ENCODE measurements around the gene UBE2L3.
"Not testable (repeated sequence)": the region's sequence is repeated elsewhere in the genome, so short reads cannot be mapped to it uniquely, and the experiment has no call there.

The UBE2L3 gene

GRCh38 chr22:21634081-21634480, 66.6 kb downstream of the UBE2L3 start:
- peaks cover 18% of the 10 kb centered on the region for H3K4me1 Mint-ChIP-seq
- peaks cover 2% of the 10 kb centered on the region for H3K36me3 Mint-ChIP-seq
- no peak for DNase-seq
- H3K27ac Mint-ChIP-seq: no peak overlapping the region
- peaks cover 11% of the 10 kb centered on the region for H3K27me3 Mint-ChIP-seq
- CTCF ChIA-PET: interaction anchor here (2.5 kb wide), 1 partner anchor 13 kb away, joined by 11 read pairs; no protein-coding TSS in a partner anchor
- no peak overlapping the region for H3K4me3 Mint-ChIP-seq
- no peaks in the 10 kb centered on the region for H3K9me3 Mint-ChIP-seq

GRCh38 chr22:21634844-21635243, 67.3 kb downstream of the UBE2L3 start:
- Mint-ChIP-seq H3K27me3 (peaks cover 11% of the 10 kb centered on the region), H3K4me3 (no peak overlapping the region), H3K36me3 (no peaks in the 10 kb centered on the region), H3K9me3 (no peaks in the 10 kb centered on the region), H3K4me1 (peaks cover 16% of the 10 kb centered on the region), H3K27ac (no peak overlapping the region)
- CTCF ChIA-PET: interaction anchor here (2.5 kb wide), 1 partner anchor 12 kb away, joined by 11 read pairs; no protein-coding TSS in a partner anchor
- DNase-seq: no peak

- H3K9me3 Mint-ChIP-seq: no peaks in the 10 kb centered on the region
These were observed 68.4 kb downstream of the UBE2L3 start for GRCh38 chr22:21635771-21636510.

GRCh38 chr22:21636629-21637218, 69.2 kb downstream of the UBE2L3 start:
- Mint-ChIP-seq H3K4me1 (peaks cover 16% of the 10 kb centered on the region), H3K4me3 (no peak overlapping the region), H3K27ac (no peak overlapping the region), H3K27me3 (peaks cover 17% of the 10 kb centered on the region), H3K9me3 (no peaks in the 10 kb centered on the region), H3K36me3 (no peaks in the 10 kb centered on the region)
- DNase-seq: no peak
- CTCF ChIA-PET: interaction anchor here (0.6 to 1.2 kb wide), 3 partner anchors 8 to 12 kb away, joined by 3 to 6 read pairs (median 6); no protein-coding TSS in a partner anchor

More at GRCh38 chr22:21635771-21636510, 68.4 kb downstream of the UBE2L3 start:
- CTCF ChIA-PET: interaction anchor here (0.6 to 2.5 kb wide), 2 partner anchors 11 kb away, joined by 3 to 11 read pairs; no protein-coding TSS in a partner anchor
- peaks cover 15% of the 10 kb centered on the region for H3K4me1 Mint-ChIP-seq
- no peak overlapping the region for H3K4me3 Mint-ChIP-seq
- H3K27me3 Mint-ChIP-seq: peaks cover 16% of the 10 kb centered on the region
- no peak for DNase-seq
- no peak overlapping the region for H3K27ac Mint-ChIP-seq
- H3K36me3 Mint-ChIP-seq: no peaks in the 10 kb centered on the region

GRCh38 chr22:21637450-21637849, 69.9 kb downstream of the UBE2L3 start:
- not testable (repeated sequence) for H3K36me3 Mint-ChIP-seq, DNase-seq
- CTCF ChIA-PET: interaction anchor here (1.2 kb wide), 2 partner anchors 8 to 9 kb away, joined by 6 read pairs; no protein-coding TSS in a partner anchor

GRCh38 chr22:21639359-21639758, 71.8 kb downstream of the UBE2L3 start:
- H3K4me1 Mint-ChIP-seq: peaks cover 27% of the 10 kb centered on the region
- no peaks in the 10 kb centered on the region for H3K9me3 Mint-ChIP-seq
- H3K27me3 Mint-ChIP-seq: peaks cover 18% of the 10 kb centered on the region
- peaks cover 9% of the 10 kb centered on the region for H3K36me3 Mint-ChIP-seq
- DNase-seq: no peak
- no peak overlapping the region for H3K4me3 Mint-ChIP-seq
- H3K27ac Mint-ChIP-seq: no peak overlapping the region
- CTCF ChIA-PET: interaction anchor here (8.7 kb wide), 1 partner anchor 8 kb away, joined by 104 read pairs; the partner anchor contains the start of genes CCDC116 and YDJC

More at GRCh38 chr22:21637450-21637849, 69.9 kb downstream of the UBE2L3 start:
- not testable (repeated sequence) for H3K4me3 Mint-ChIP-seq, H3K9me3 Mint-ChIP-seq, H3K27ac Mint-ChIP-seq
- peaks cover 21% of the 10 kb centered on the region for H3K27me3 Mint-ChIP-seq
- H3K4me1 Mint-ChIP-seq: peaks cover 17% of the 10 kb centered on the region

- no peak overlapping the region for H3K27ac Mint-ChIP-seq
- CTCF ChIA-PET: interaction anchor here (1.3 to 8.7 kb wide), 2 partner anchors 10 to 43 kb away, joined by 3 to 104 read pairs; partner anchors contain the start of genes CCDC116 and YDJC
- peaks cover 18% of the 10 kb centered on the region for H3K27me3 Mint-ChIP-seq
These were observed 73.3 kb downstream of the UBE2L3 start for GRCh38 chr22:21640810-21641209.

GRCh38 chr22:21641417-21641788, 73.9 kb downstream of the UBE2L3 start:
- no peak for DNase-seq
- no peak overlapping the region for H3K27ac Mint-ChIP-seq

More at GRCh38 chr22:21640810-21641209, 73.3 kb downstream of the UBE2L3 start:
- peak overlapping the region; percentile 13 for H3K4me3 Mint-ChIP-seq
- H3K9me3 Mint-ChIP-seq: no peaks in the 10 kb centered on the region
- DNase-seq: no peak
- peaks cover 27% of the 10 kb centered on the region for H3K4me1 Mint-ChIP-seq
- H3K36me3 Mint-ChIP-seq: peaks cover 9% of the 10 kb centered on the region

GRCh38 chr22:21641789-21642583, 74.5 kb downstream of the UBE2L3 start, which contains the start of gene SDF2L1:
Gene SDF2L1, plus strand, starts transcription at chr22:21642302. Its CDS starts 35 bp downstream, at chr22:21642337.
- H3K27ac Mint-ChIP-seq: peak within 1 kb of the TSS; percentile 94

More at GRCh38 chr22:21641417-21641788, 73.9 kb downstream of the UBE2L3 start:
- Mint-ChIP-seq H3K4me3 (peak overlapping the region; percentile 92), H3K27me3 (peaks cover 16% of the 10 kb centered on the region), H3K9me3 (no peaks in the 10 kb centered on the region), H3K36me3 (peaks cover 14% of the 10 kb centered on the region), H3K4me1 (peaks cover 28% of the 10 kb centered on the region)
- CTCF ChIA-PET: interaction anchor here (1.3 to 8.7 kb wide), 4 partner anchors 11 to 44 kb away, joined by 3 to 104 read pairs (median 16); partner anchors contain the start of genes CCDC116 and YDJC

GRCh38 chr22:21642584-21643448, 75.3 kb downstream of the UBE2L3 start:
- peak overlapping the region; percentile 92 for H3K4me3 Mint-ChIP-seq
- peaks cover 10% of the 10 kb centered on the region for H3K27me3 Mint-ChIP-seq
- DNase-seq: peak; percentile 76
- peaks cover 33% of the 10 kb centered on the region for H3K4me1 Mint-ChIP-seq
- H3K36me3 Mint-ChIP-seq: peaks cover 18% of the 10 kb centered on the region
- peak overlapping the region; percentile 94 for H3K27ac Mint-ChIP-seq
- no peaks in the 10 kb centered on the region for H3K9me3 Mint-ChIP-seq
- CTCF ChIA-PET: interaction anchor here (0.6 to 8.7 kb wide), 16 partner anchors 10 to 120 kb away, joined by 3 to 104 read pairs (median 3); partner anchors contain the start of genes CCDC116 and YDJC

More at GRCh38 chr22:21641789-21642583, 74.5 kb downstream of the UBE2L3 start, which contains the start of gene SDF2L1:
- peak; percentile 99 for DNase-seq
- Mint-ChIP-seq H3K4me3 (peak within 1 kb of the TSS; percentile 92), H3K9me3 (no peaks in the 10 kb centered on the region), H3K27me3 (peaks cover 10% of the 10 kb centered on the region), H3K4me1 (peaks cover 33% of the 10 kb centered on the region), H3K36me3 (peaks cover 18% of the 10 kb centered on the region)
- CTCF ChIA-PET: interaction anchor here (0.8 to 8.7 kb wide), 8 partner anchors 10 to 73 kb away, joined by 3 to 104 read pairs (median 8); partner anchors contain the start of genes CCDC116 and YDJC

GRCh38 chr22:21643533-21644357, 76.2 kb downstream of the UBE2L3 start:
- CTCF ChIA-PET: interaction anchor here (0.8 to 8.7 kb wide), 13 partner anchors 9 to 119 kb away, joined by 3 to 104 read pairs (median 3); partner anchors contain the start of genes CCDC116 and YDJC
- Mint-ChIP-seq H3K4me1 (peaks cover 33% of the 10 kb centered on the region), H3K27ac (peak overlapping the region; percentile 60), H3K9me3 (no peaks in the 10 kb centered on the region), H3K36me3 (peaks cover 19% of the 10 kb centered on the region), H3K27me3 (peaks cover 10% of the 10 kb centered on the region), H3K4me3 (peak overlapping the region; percentile 92)
- DNase-seq: peak; percentile 44

GRCh38 chr22:21645513-21645912, 78.0 kb downstream of the UBE2L3 start:
- not testable (repeated sequence) for H3K4me3 Mint-ChIP-seq, H3K9me3 Mint-ChIP-seq, H3K27ac Mint-ChIP-seq, H3K27me3 Mint-ChIP-seq, DNase-seq
- peaks cover 25% of the 10 kb centered on the region for H3K36me3 Mint-ChIP-seq
- CTCF ChIA-PET: interaction anchor here (1.5 to 8.7 kb wide), 4 partner anchors 10 to 58 kb away, joined by 4 to 104 read pairs (median 8); partner anchors contain the start of genes CCDC116 and YDJC
- peaks cover 41% of the 10 kb centered on the region for H3K4me1 Mint-ChIP-seq
